WERI-Rb-1 (cell line): ENCODE measurements around the gene MAD1L1.

Source experiments
- DNase-seq: peaks from one replicate; pipeline ENCODE4 v3.0.0-alpha.2; 2020
- H3K27ac ChIP-seq: fragments of 250-450 bp; sonication (Bioruptor Pico); 2 replicates; pipeline ENCODE4 v1.5.1; 2020; ENCODE audit warnings: mild to moderate bottlenecking, moderate library complexity
- H3K27me3 ChIP-seq: fragments of 250-450 bp; sonication (Bioruptor Pico); 2 replicates; pipeline ENCODE4 v1.5.1; 2021; ENCODE audit warnings: mild to moderate bottlenecking, low read depth, moderate library complexity; ENCODE audit not compliant: insufficient read depth, severe bottlenecking
- H3K36me3 ChIP-seq: fragments of 250-450 bp; sonication (Bioruptor Pico); 2 replicates; pipeline ENCODE4 v1.5.1; 2020; ENCODE audit warnings: mild to moderate bottlenecking, moderate library complexity
- H3K4me3 ChIP-seq: 2 replicates; pipeline ENCODE4 v1.5.1; 2011; ENCODE audit warnings: low read depth, mild to moderate bottlenecking, control low read depth, low read length
- H3K9me3 ChIP-seq: fragments of 250-450 bp; sonication (Bioruptor Pico); 2 replicates; pipeline ENCODE4 v1.5.1; 2021; ENCODE audit warnings: mild to moderate bottlenecking, moderate library complexity; ENCODE audit not compliant: severe bottlenecking
- CTCF ChIP-seq: IDR thresholded peaks from 2 replicates; pipeline ENCODE4 v1.5.1; 2011; ENCODE audit warnings: low read depth, mild to moderate bottlenecking, control low read depth, inconsistent platforms, low read length

MAD1L1 gene

GRCh38 chr7:1787681-1788235 lies 445.0 kb downstream of the MAD1L1 start:
- peaks cover 9% of the 10 kb centered on the region for H3K9me3 ChIP-seq
- no peak for DNase-seq
- no peaks in the 10 kb centered on the region for H3K27me3 ChIP-seq
- H3K36me3 ChIP-seq: no peaks in the 10 kb centered on the region
- H3K4me3 ChIP-seq: no peak overlapping the region
- H3K27ac ChIP-seq: no peak overlapping the region
- TF ChIP-seq CTCF: no peak

GRCh38 chr7:1787241-1787640 lies 445.5 kb downstream of the MAD1L1 start:
- TF ChIP-seq CTCF: 0 out of 2 replicates have a peak, but pooled peaks have one; percentile 8
- no peak overlapping the region for H3K27ac ChIP-seq
- H3K27me3 ChIP-seq: no peaks in the 10 kb centered on the region
- H3K4me3 ChIP-seq: no peak overlapping the region
- H3K9me3 ChIP-seq: peaks cover 9% of the 10 kb centered on the region
- DNase-seq: no peak
- H3K36me3 ChIP-seq: no peaks in the 10 kb centered on the region

GRCh38 chr7:1785839-1786238 lies 446.9 kb downstream of the MAD1L1 start:
- H3K27ac ChIP-seq: no peak overlapping the region
- H3K27me3 ChIP-seq: no peaks in the 10 kb centered on the region
- H3K9me3 ChIP-seq: peaks cover 7% of the 10 kb centered on the region
- no peak for DNase-seq
- H3K4me3 ChIP-seq: no peak overlapping the region
- H3K36me3 ChIP-seq: no peaks in the 10 kb centered on the region
- no peak for TF ChIP-seq CTCF

GRCh38 chr7:1781369-1781768 lies 451.4 kb downstream of the MAD1L1 start:
- no peak for TF ChIP-seq CTCF

GRCh38 chr7:1779445-1779844 lies 453.3 kb downstream of the MAD1L1 start:
- TF ChIP-seq CTCF: no peak
- no peaks in the 10 kb centered on the region for H3K9me3 ChIP-seq
- no peak overlapping the region for H3K27ac ChIP-seq
- no peak for DNase-seq
- H3K27me3 ChIP-seq: no peaks in the 10 kb centered on the region
- no peak overlapping the region for H3K4me3 ChIP-seq
- H3K36me3 ChIP-seq: no peaks in the 10 kb centered on the region

More at GRCh38 chr7:1781369-1781768, 451.4 kb downstream of the MAD1L1 start:
- Histone ChIP-seq H3K27ac (no peak overlapping the region), H3K27me3 (no peaks in the 10 kb centered on the region), H3K36me3 (no peaks in the 10 kb centered on the region), H3K9me3 (peaks cover 7% of the 10 kb centered on the region), H3K4me3 (no peak overlapping the region)
- DNase-seq: no peak

- H3K27ac ChIP-seq: no peak overlapping the region
- DNase-seq: no peak
- no peaks in the 10 kb centered on the region for H3K9me3 ChIP-seq
- TF ChIP-seq CTCF: no peak
- H3K36me3 ChIP-seq: no peaks in the 10 kb centered on the region
- H3K27me3 ChIP-seq: no peaks in the 10 kb centered on the region
- no peak overlapping the region for H3K4me3 ChIP-seq
Measured at GRCh38 chr7:1777122-1777521, 455.6 kb downstream of the MAD1L1 start.
